DND-41 (cell line): ENCODE measurements around the gene TPRN.

Experiments used
- ATAC-seq: fragments of 200-7000 bp; cut with Tn5 transposase; 3 replicates; pipeline ENCODE4 v1.9.1; 2021; ENCODE audit warnings: low read depth; ENCODE audit not compliant: insufficient read depth
- DNase-seq: peaks from one replicate; pipeline ENCODE4 v3.0.0-alpha.2; 2020
- H2AFZ ChIP-seq: 2 replicates; pipeline ENCODE4 v1.6.0; 2012; ENCODE audit warnings: low read depth, low read length
- H3K27ac ChIP-seq: 2 replicates; pipeline ENCODE4 v1.5.1; 2012; ENCODE audit warnings: low read length, inconsistent platforms
- H3K27me3 ChIP-seq: fragments of 200-600 bp; sonication (generic); 2 replicates; pipeline ENCODE4 v1.6.0; 2012; ENCODE audit warnings: low read length, mild to moderate bottlenecking, inconsistent platforms; ENCODE audit not compliant: insufficient read depth, poor library complexity
- H3K36me3 ChIP-seq: 2 replicates; pipeline ENCODE4 v1.5.1; 2012; ENCODE audit warnings: low read length, inconsistent platforms; ENCODE audit not compliant: insufficient read depth
- H3K4me1 ChIP-seq: 2 replicates; pipeline ENCODE4 v1.5.1; 2012; ENCODE audit warnings: mild to moderate bottlenecking, low read length; ENCODE audit not compliant: insufficient read depth
- H3K4me2 ChIP-seq: 2 replicates; pipeline ENCODE4 v1.6.0; 2012; ENCODE audit warnings: mild to moderate bottlenecking, moderate library complexity, low read length, inconsistent platforms; ENCODE audit not compliant: insufficient read depth
- H3K4me3 ChIP-seq, 2 experiments: fragments of 200-600 bp in 1 of 2; shearing (Covaris generic) in 1 of 2; 2 replicates each; pipeline ENCODE4 v1.5.1; 2012 to 2016; ENCODE audit warnings: inconsistent platforms in 2 of 2, low read length in 2 of 2, mild to moderate bottlenecking in 2 of 2, low read depth in 1 of 2, moderate library complexity in 1 of 2
- H3K79me2 ChIP-seq: 2 replicates; pipeline ENCODE4 v1.6.0; 2012; ENCODE audit warnings: low read length, inconsistent platforms; ENCODE audit not compliant: insufficient read depth
- H3K9ac ChIP-seq: 2 replicates; pipeline ENCODE4 v1.6.0; 2012; ENCODE audit warnings: low read depth, mild to moderate bottlenecking, inconsistent platforms, low read length, moderate library complexity
- H3K9me3 ChIP-seq: 2 replicates; pipeline ENCODE4 v1.5.1; 2012; ENCODE audit warnings: low read length, moderate library complexity, mild to moderate bottlenecking, inconsistent platforms; ENCODE audit not compliant: insufficient read depth, severe bottlenecking
- H4K20me1 ChIP-seq: 2 replicates; pipeline ENCODE4 v1.6.0; 2012; ENCODE audit warnings: low read length; ENCODE audit not compliant: insufficient read depth
- EZH2 ChIP-seq: IDR thresholded peaks from 3 replicates; pipeline ENCODE4 v1.6.1; 2012; ENCODE audit warnings: borderline replicate concordance, low read depth, mild to moderate bottlenecking, moderate library complexity, low read length, inconsistent platforms; ENCODE audit not compliant: severe bottlenecking
- TF ChIP-seq, protein P1 (sequence below): IDR thresholded peaks from 2 replicates; pipeline ENCODE4 v1.5.1; 2012; ENCODE audit warnings: borderline replicate concordance, low read length, moderate library complexity, mild to moderate bottlenecking; ENCODE audit not compliant: poor library complexity, severe bottlenecking; ENCODE audit errors: extremely low read depth

TPRN gene

GRCh38 chr9:137234758-137235423 lies 34.4 kb upstream of the TPRN start:
- Histone ChIP-seq H4K20me1 (peaks cover 13% of the 10 kb centered on the region; the same call in 1 of the 2 replicates), H2AFZ (no peak overlapping the region), H3K4me3 (no peak overlapping the region), H3K27me3 (no peaks in the 10 kb centered on the region), H3K4me1 (peaks cover 31% of the 10 kb centered on the region), H3K9ac (no peak overlapping the region), H3K9me3 (no peaks in the 10 kb centered on the region), H3K79me2 (peaks cover 5% of the 10 kb centered on the region), H3K27ac (no peak overlapping the region), H3K36me3 (no peaks in the 10 kb centered on the region; the same call in 1 of the 2 replicates), H3K4me2 (no peak overlapping the region)
- ATAC-seq = no peak
- TF ChIP-seq, protein P1, sequence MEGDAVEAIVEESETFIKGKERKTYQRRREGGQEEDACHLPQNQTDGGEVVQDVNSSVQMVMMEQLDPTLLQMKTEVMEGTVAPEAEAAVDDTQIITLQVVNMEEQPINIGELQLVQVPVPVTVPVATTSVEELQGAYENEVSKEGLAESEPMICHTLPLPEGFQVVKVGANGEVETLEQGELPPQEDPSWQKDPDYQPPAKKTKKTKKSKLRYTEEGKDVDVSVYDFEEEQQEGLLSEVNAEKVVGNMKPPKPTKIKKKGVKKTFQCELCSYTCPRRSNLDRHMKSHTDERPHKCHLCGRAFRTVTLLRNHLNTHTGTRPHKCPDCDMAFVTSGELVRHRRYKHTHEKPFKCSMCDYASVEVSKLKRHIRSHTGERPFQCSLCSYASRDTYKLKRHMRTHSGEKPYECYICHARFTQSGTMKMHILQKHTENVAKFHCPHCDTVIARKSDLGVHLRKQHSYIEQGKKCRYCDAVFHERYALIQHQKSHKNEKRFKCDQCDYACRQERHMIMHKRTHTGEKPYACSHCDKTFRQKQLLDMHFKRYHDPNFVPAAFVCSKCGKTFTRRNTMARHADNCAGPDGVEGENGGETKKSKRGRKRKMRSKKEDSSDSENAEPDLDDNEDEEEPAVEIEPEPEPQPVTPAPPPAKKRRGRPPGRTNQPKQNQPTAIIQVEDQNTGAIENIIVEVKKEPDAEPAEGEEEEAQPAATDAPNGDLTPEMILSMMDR = no peak
- TF ChIP-seq EZH2 = no peak
- DNase-seq = no peak

GRCh38 chr9:137234055-137234697 lies 33.6 kb upstream of the TPRN start:
- no peak overlapping the region for H2AFZ ChIP-seq
- no peaks in the 10 kb centered on the region; the same call in 1 of the 2 replicates for H3K79me2 ChIP-seq
- H3K27me3 ChIP-seq = no peaks in the 10 kb centered on the region
- H3K4me3 ChIP-seq = no peak overlapping the region
- peaks cover 24% of the 10 kb centered on the region for H3K4me1 ChIP-seq
- no peaks in the 10 kb centered on the region for H3K9me3 ChIP-seq
- peaks cover 13% of the 10 kb centered on the region; the same call in 1 of the 2 replicates for H4K20me1 ChIP-seq
- H3K27ac ChIP-seq = no peak overlapping the region
- no peak for DNase-seq
- H3K4me2 ChIP-seq = no peak overlapping the region
- H3K9ac ChIP-seq = no peak overlapping the region
- no peaks in the 10 kb centered on the region; the same call in 1 of the 2 replicates for H3K36me3 ChIP-seq
- no peak for ATAC-seq
- TF ChIP-seq, protein P1 = no peak
- TF ChIP-seq EZH2 = no peak

- no peak overlapping the region for H2AFZ ChIP-seq
- no peaks in the 10 kb centered on the region for H3K9me3 ChIP-seq
- H4K20me1 ChIP-seq = peaks cover 8% of the 10 kb centered on the region; the same call in 1 of the 2 replicates
- H3K27ac ChIP-seq = no peak overlapping the region
- no peak for TF ChIP-seq EZH2
- TF ChIP-seq, protein P1 = no peak
- no peak overlapping the region for H3K4me3 ChIP-seq
- H3K4me1 ChIP-seq = peaks cover 16% of the 10 kb centered on the region
- H3K79me2 ChIP-seq = no peaks in the 10 kb centered on the region; the same call in 1 of the 2 replicates
- H3K9ac ChIP-seq = no peak overlapping the region
- DNase-seq = no peak
- H3K36me3 ChIP-seq = no peaks in the 10 kb centered on the region
- no peak overlapping the region for H3K4me2 ChIP-seq
- ATAC-seq = no peak
- H3K27me3 ChIP-seq = no peaks in the 10 kb centered on the region
Observed at GRCh38 chr9:137233143-137233980, 32.8 kb upstream of the TPRN start.
